HEK293T (cell line): ENCODE measurements around the gene ZNF346.

Experiments used
- ARNT ChIP-seq: fragments of 450-650 bp; IDR thresholded peaks from 2 replicates; pipeline ENCODE4 v1.6.1; 2017; ENCODE audit warnings: mild to moderate bottlenecking
- BHLHE40 ChIP-seq: fragments of 450-650 bp; IDR thresholded peaks from 2 replicates; pipeline ENCODE4 v1.6.1; 2016; ENCODE audit warnings: mild to moderate bottlenecking, moderate library complexity, borderline replicate concordance
- ELF4 ChIP-seq: fragments of 450-650 bp; IDR thresholded peaks from 2 replicates; pipeline ENCODE4 v1.6.1; 2017; ENCODE audit warnings: antibody characterized with exemption
- FOXA1 ChIP-seq: fragments of 450-650 bp; IDR thresholded peaks from 2 replicates; pipeline ENCODE4 v1.6.1; 2016; ENCODE audit warnings: mild to moderate bottlenecking
- FOXK2 ChIP-seq: fragments of 450-650 bp; IDR thresholded peaks from 2 replicates; pipeline ENCODE4 v1.6.1; 2016; ENCODE audit warnings: mild to moderate bottlenecking
- FOXM1 ChIP-seq: fragments of 450-650 bp; IDR thresholded peaks from 2 replicates; pipeline ENCODE4 v1.6.1; 2017; ENCODE audit warnings: mild to moderate bottlenecking, borderline replicate concordance
- HDGF ChIP-seq: fragments of 450-650 bp; IDR thresholded peaks from 2 replicates; pipeline ENCODE4 v1.6.1; 2017; ENCODE audit warnings: antibody characterized with exemption, borderline replicate concordance
- L3MBTL2 ChIP-seq: fragments of 450-650 bp; conservative IDR thresholded peaks from 2 replicates; pipeline ENCODE4 v1.6.1; 2016; ENCODE audit warnings: mild to moderate bottlenecking
- SUZ12 ChIP-seq: fragments of 450-650 bp; IDR thresholded peaks from 2 replicates; pipeline ENCODE4 v1.6.1; 2016; ENCODE audit warnings: mild to moderate bottlenecking
- TARDBP ChIP-seq: fragments of 450-650 bp; IDR thresholded peaks from 2 replicates; pipeline ENCODE4 v1.6.1; 2016
- ZNF384 ChIP-seq: fragments of 450-650 bp; IDR thresholded peaks from 2 replicates; pipeline ENCODE4 v1.6.1; 2016
- TF ChIP-seq, protein P1 (sequence below): fragments of 450-650 bp; IDR thresholded peaks from 2 replicates; pipeline ENCODE4 v1.6.1; 2016

DNA sequence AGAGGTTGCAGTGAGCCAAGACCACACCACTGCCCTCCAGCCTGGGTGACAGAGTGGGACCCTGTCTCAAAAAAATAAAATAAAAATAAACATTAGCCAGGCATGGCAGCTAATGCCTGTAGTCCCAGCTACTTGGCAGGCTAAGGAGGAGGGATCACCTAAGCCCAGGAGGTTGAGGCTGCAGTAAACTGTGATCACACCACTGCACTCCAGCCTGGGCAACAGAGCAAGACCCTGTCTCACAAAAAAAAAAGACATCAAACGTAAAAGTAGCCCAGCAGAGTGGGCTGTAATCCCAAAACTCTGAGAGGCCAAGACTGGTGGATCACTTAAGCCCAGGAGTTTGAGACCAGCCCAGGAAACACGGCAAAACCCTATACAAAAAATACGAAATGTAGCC, 34.9 kb upstream of the ZNF346 start:
- TF ChIP-seq ELF4 (no peak), SUZ12 (no peak), HDGF (no peak), L3MBTL2 (no peak), BHLHE40 (no peak), FOXK2 (no peak), FOXM1 (no peak), ARNT (no peak), TARDBP (no peak), FOXA1 (no peak), ZNF384 (no peak)
- TF ChIP-seq, protein P1, sequence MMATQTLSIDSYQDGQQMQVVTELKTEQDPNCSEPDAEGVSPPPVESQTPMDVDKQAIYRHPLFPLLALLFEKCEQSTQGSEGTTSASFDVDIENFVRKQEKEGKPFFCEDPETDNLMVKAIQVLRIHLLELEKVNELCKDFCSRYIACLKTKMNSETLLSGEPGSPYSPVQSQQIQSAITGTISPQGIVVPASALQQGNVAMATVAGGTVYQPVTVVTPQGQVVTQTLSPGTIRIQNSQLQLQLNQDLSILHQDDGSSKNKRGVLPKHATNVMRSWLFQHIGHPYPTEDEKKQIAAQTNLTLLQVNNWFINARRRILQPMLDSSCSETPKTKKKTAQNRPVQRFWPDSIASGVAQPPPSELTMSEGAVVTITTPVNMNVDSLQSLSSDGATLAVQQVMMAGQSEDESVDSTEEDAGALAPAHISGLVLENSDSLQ, result no peak
